SK-N-SH treated with all-trans-retinoic acid at 6 μM for 48 hours (cell line): ENCODE measurements around the gene MYBPC1.

Source experiments
- ARNTL ChIP-seq: fragments of 450-650 bp; formaldehyde crosslinking; IDR thresholded peaks from 2 replicates; pipeline ENCODE4 v1.5.0; 2020; ENCODE audit warnings: low read depth, mild to moderate bottlenecking, moderate library complexity, borderline replicate concordance
- PATZ1 ChIP-seq: fragments of 250-450 bp; sonication (Bioruptor Pico); IDR thresholded peaks from 2 replicates; pipeline ENCODE4 v1.8.0; 2020; ENCODE audit warnings: mild to moderate bottlenecking, moderate library complexity, borderline replicate concordance
- RARB ChIP-seq: fragments of 250-450 bp; sonication (Bioruptor Pico); IDR thresholded peaks from 2 replicates; pipeline ENCODE4 v1.8.0; 2021; ENCODE audit warnings: mild to moderate bottlenecking, moderate library complexity
- SNAI2 ChIP-seq: fragments of 250-450 bp; sonication (Bioruptor Pico); IDR thresholded peaks from 2 replicates; pipeline ENCODE4 v1.5.0; 2020; ENCODE audit warnings: mild to moderate bottlenecking, moderate library complexity
- ZNF565 ChIP-seq: fragments of 450-650 bp; formaldehyde crosslinking; conservative IDR thresholded peaks from 2 replicates; pipeline ENCODE4 v1.5.0; 2020; ENCODE audit warnings: low read depth, mild to moderate bottlenecking, moderate library complexity
- ZNF70 ChIP-seq: fragments of 450-650 bp; formaldehyde crosslinking; IDR thresholded peaks from 2 replicates; pipeline ENCODE4 v1.5.0; 2020; ENCODE audit warnings: mild to moderate bottlenecking, moderate library complexity

- no peak for TF ChIP-seq PATZ1 (CRISPR knock-in tag)
- no peak for TF ChIP-seq RARB
- TF ChIP-seq ZNF70 (CRISPR knock-in tag): no peak
- no peak for TF ChIP-seq SNAI2 (CRISPR knock-in tag)
- TF ChIP-seq ZNF565: no peak
- TF ChIP-seq ARNTL (CRISPR knock-in tag): no peak
Measured at GRCh38 chr12:101592921-101593320, 1.9 kb upstream of the MYBPC1 start.
